Endothelial cell of umbilical vein (primary cell): Measurements from ENCODE around the gene GRM4. TPM values are rescaled to one million over a fixed set of nuclear protein-coding genes. Genes with fewer than 3 reads are reported as not detected.

Experiments
- BruUV-seq: library from RNA; stranded (reverse); fragments of 400-500 nt; replicated peaks from 2 replicates; lab custom pipeline; 2021; lab: Mats Ljungman, UMichigan
- CTCF ChIA-PET: fragments of 300-600, 350-600 bp; sonication (Branson Sonifier 250); formaldehyde crosslinking; loops from one replicate; lab custom pipeline; 2021; ENCODE audit warnings: antibody characterized with exemption, inconsistent platforms; lab: Charles Lee
- POLR2A ChIA-PET: fragments of 300-600, 350-600 bp; sonication (Branson Sonifier 250); formaldehyde crosslinking; loops from one replicate; lab custom pipeline; 2021; ENCODE audit warnings: antibody characterized with exemption, inconsistent platforms; lab: Charles Lee
- DNase-seq: peaks from one replicate; pipeline ENCODE4 v3.0.0-alpha.2; 2011; ENCODE audit warnings: low read depth, low spot score
- FAIRE-seq: peaks from 2 replicates; lab custom pipeline; 2011; peaks lifted over from hg19 to GRCh38; lab: Jason Lieb, UNC
- H2AFZ ChIP-seq: 2 replicates; pipeline ENCODE4 v1.6.0; 2012; ENCODE audit warnings: low read depth, low read length, control low read depth, inconsistent platforms
- H3K27ac ChIP-seq: 2 replicates; pipeline ENCODE4 v1.5.1; 2011; ENCODE audit warnings: low read depth, mild to moderate bottlenecking, control low read depth, low read length, moderate library complexity; ENCODE audit not compliant: insufficient read depth
- H3K27me3 ChIP-seq, 2 experiments: 2 replicates each; pipeline versions ENCODE4 v1.6.0 to v1.6.1; 2011; ENCODE audit warnings: low read length in 2 of 2, mixed read lengths in 1 of 2; ENCODE audit not compliant: control insufficient read depth in 2 of 2, insufficient read depth in 2 of 2
- H3K36me3 ChIP-seq, 2 experiments: 2 replicates in 1 of 2; 3 replicates in 1 of 2; pipeline ENCODE4 v1.5.1; 2011; ENCODE audit warnings: low read length in 2 of 2, mild to moderate bottlenecking in 1 of 2, moderate library complexity in 1 of 2; ENCODE audit not compliant: control insufficient read depth in 2 of 2, insufficient read depth in 2 of 2; ENCODE audit errors: extremely low read depth in 1 of 2
- H3K4me1 ChIP-seq: 3 replicates; pipeline ENCODE4 v1.5.1; 2011; ENCODE audit warnings: mild to moderate bottlenecking, low read length; ENCODE audit not compliant: control insufficient read depth, insufficient read depth; ENCODE audit errors: extremely low read depth
- H3K4me2 ChIP-seq: 2 replicates; pipeline ENCODE4 v1.6.1; 2011; ENCODE audit warnings: low read length, control low read depth, mixed read lengths; ENCODE audit not compliant: insufficient read depth
- H3K4me3 ChIP-seq, 3 experiments: fragments of 200-600 bp in 1 of 3; sonication (generic), shearing (Covaris generic) in 1 of 3; replicated peaks in 1 of 3; 2 replicates each; pipeline ENCODE4 v1.5.1; 2011 to 2016; ENCODE audit warnings: control low read depth in 3 of 3, low read length in 3 of 3, mild to moderate bottlenecking in 2 of 3, inconsistent platforms in 1 of 3, low read depth in 1 of 3, moderate library complexity in 1 of 3; ENCODE audit not compliant: insufficient read depth in 1 of 3
- H3K79me2 ChIP-seq: 2 replicates; pipeline ENCODE4 v1.6.0; 2012; ENCODE audit warnings: low read length, inconsistent platforms; ENCODE audit not compliant: control insufficient read depth, insufficient read depth
- H3K9ac ChIP-seq: replicated peaks from 2 replicates; pipeline ENCODE3; 2011; ENCODE audit warnings: low read length, control low read depth; ENCODE audit not compliant: insufficient read depth; ENCODE audit errors: extremely low read depth
- H3K9me1 ChIP-seq: replicated peaks from 3 replicates; pipeline ENCODE4 v1.6.0; 2011; ENCODE audit warnings: mild to moderate bottlenecking, low read length; ENCODE audit not compliant: control insufficient read depth, insufficient read depth; ENCODE audit errors: extremely low read depth
- H3K9me3 ChIP-seq: replicated peaks from 2 replicates; pipeline ENCODE4 v1.5.1; 2012; ENCODE audit warnings: low read length, inconsistent platforms; ENCODE audit not compliant: control insufficient read depth, insufficient read depth
- H4K20me1 ChIP-seq: replicated peaks from 2 replicates; pipeline ENCODE3; 2011; ENCODE audit warnings: mild to moderate bottlenecking, low read length; ENCODE audit not compliant: control insufficient read depth, insufficient read depth; ENCODE audit errors: extremely low read depth
- CTCF ChIP-seq, 2 donors: IDR thresholded peaks; 1 replicate in 1 of 2; 2 replicates in 1 of 2; pipeline ENCODE4 v1.5.1; 2011; ENCODE audit warnings: low read length in 2 of 2, mild to moderate bottlenecking in 2 of 2, moderate library complexity in 2 of 2, control low read depth in 1 of 2, inconsistent platforms in 1 of 2, low read depth in 1 of 2; ENCODE audit not compliant: insufficient read depth in 1 of 2; ENCODE audit errors: extremely low read depth in 1 of 2
- EZH2 ChIP-seq: IDR thresholded peaks from 2 replicates; pipeline ENCODE4 v1.6.1; 2012; ENCODE audit warnings: borderline replicate concordance, low read depth, mild to moderate bottlenecking, moderate library complexity, low read length, inconsistent platforms; ENCODE audit not compliant: severe bottlenecking
- FOS ChIP-seq: IDR thresholded peaks from 2 replicates; pipeline ENCODE4 v1.6.1; 2011; ENCODE audit warnings: mild to moderate bottlenecking, low read length, moderate library complexity, borderline replicate concordance; ENCODE audit not compliant: insufficient read depth
- GATA2 ChIP-seq: IDR thresholded peaks from 2 replicates; pipeline ENCODE4 v1.7.0; 2011; ENCODE audit warnings: low read depth, mild to moderate bottlenecking, moderate library complexity, mixed read lengths, low read length; ENCODE audit not compliant: insufficient read length, insufficient read depth
- JUN ChIP-seq: IDR thresholded peaks from 2 replicates; pipeline ENCODE4 v1.6.1; 2011; ENCODE audit warnings: borderline replicate concordance, low read depth; ENCODE audit not compliant: insufficient read length, insufficient read depth
- MAX ChIP-seq: IDR thresholded peaks from 2 replicates; pipeline ENCODE4 v1.6.1; 2011; ENCODE audit not compliant: insufficient read depth, insufficient read length
- MYC ChIP-seq: IDR thresholded peaks from one replicate; pipeline ENCODE4 v1.6.1; 2011; ENCODE audit warnings: mild to moderate bottlenecking, low read depth, low read length
- POLR2A ChIP-seq: IDR thresholded peaks from 2 replicates; pipeline ENCODE4 v1.6.1; 2012; ENCODE audit warnings: low read depth, mild to moderate bottlenecking, control low read depth, low read length
- POLR2AphosphoS5 ChIP-seq: IDR thresholded peaks from 2 replicates; pipeline ENCODE4 v1.6.1; 2012; ENCODE audit warnings: low read depth, mild to moderate bottlenecking, control low read depth, low read length, moderate library complexity; ENCODE audit not compliant: insufficient read depth
- dilution Hi-C: fragments of 300-500 bp; cut with MboI; formaldehyde crosslinking; loops from one replicate; pipeline ENCODE4 v1.15.0; 2019; ENCODE audit warnings: low sequenced_read_pairs; ENCODE audit not compliant: extremely low pct_ligation_motif_present
- intact Hi-C: fragments of 100-400 bp; cut with micrococcal nuclease; formaldehyde crosslinking; loops from one replicate; pipeline ENCODE4 v1.10.0; 2022
- polyA plus RNA-seq, 4 experiments: library from polyadenylated mRNA; depleted of rRNA in 3 of 4; stranded (reverse) in 3 of 4; unstranded in 1 of 4; fragments of >200 nt; gene quantifications; 2 replicates each; pipeline versions ENCODE4 v1.2.1 to v1.2.3, GENCODE V29; 2011 to 2012; ENCODE audit warnings: missing spikeins in 1 of 4
- total RNA-seq: library from RNA; stranded (reverse); gene quantifications from 2 replicates; pipeline ENCODE4 v1.2.3, GENCODE V29; 2021

The GRM4 gene
- total and polyA plus RNA-seq, 2 donors (not counting 3 experiments of a cell fraction or from before 2014, with no cell fraction given): 0.03 TPM; not detected in 1

GRCh38 chr6:34039943-34040342 is 105.9 kb downstream of the GRM4 start:
- TF ChIP-seq MYC: no peak
- TF ChIP-seq FOS: no peak
- TF ChIP-seq JUN: no peak
- no peak for TF ChIP-seq POLR2A
- no peak for TF ChIP-seq CTCF (IDR thresholded peaks at IDR 0.05; ENCODE audit: extremely low read depth in 1 of 2, insufficient read depth in 1 of 2, low read depth in 1 of 2, low read length in 2 of 2)
- TF ChIP-seq EZH2: no peak
- TF ChIP-seq POLR2AphosphoS5: no peak
- no peak for TF ChIP-seq MAX
- no peak for TF ChIP-seq GATA2
- Histone ChIP-seq H3K27me3 (no peaks in the 10 kb centered on the region), H3K9ac (no peak overlapping the region), H3K4me2 (no peak overlapping the region), H3K36me3 (no peaks in the 10 kb centered on the region), H2AFZ (no peak overlapping the region), H3K9me3 (no peaks in the 10 kb centered on the region), H4K20me1 (no peaks in the 10 kb centered on the region), H3K4me3 (no peak overlapping the region), H3K9me1 (no peaks in the 10 kb centered on the region), H3K27ac (no peak overlapping the region), H3K4me1 (no peaks in the 10 kb centered on the region), H3K79me2 (no peaks in the 10 kb centered on the region)
- POLR2A ChIA-PET: no interaction called here
- BruUV-seq: no TSS peak
- dilution Hi-C loops: no loop called here
- intact Hi-C loops: loop anchor here (5.0 kb wide), 1 partner anchor 107 kb away; the partner anchor contains the start of gene GRM4
- CTCF ChIA-PET: interaction anchor here (1.9 kb wide), 1 partner anchor 15 kb away, joined by 7 read pairs; no protein-coding TSS in a partner anchor
- FAIRE-seq: no peak
- no peak for DNase-seq
